Skeletal muscle tissue (tissue), 4 donors: ENCODE measurements around the gene CDK5RAP2. TPM values are rescaled to one million over a fixed set of nuclear protein-coding genes. Genes with fewer than 3 reads are reported as not detected.

Experiments
- H3K27ac ChIP-seq: one replicate; pipeline ENCODE4 v1.7.0; 2013; ENCODE audit warnings: mild to moderate bottlenecking, low read depth, low read length, inconsistent platforms
- H3K27me3 ChIP-seq, 3 donors: one replicate each; pipeline ENCODE4 v1.7.0; 2013; ENCODE audit warnings: low read length in 3 of 3; ENCODE audit not compliant: control insufficient read depth in 3 of 3, insufficient read depth in 3 of 3
- H3K36me3 ChIP-seq, 3 donors: one replicate each; pipeline ENCODE4 v1.7.0; 2013; ENCODE audit warnings: low read length in 3 of 3; ENCODE audit not compliant: control insufficient read depth in 3 of 3, insufficient read depth in 3 of 3
- H3K4me1 ChIP-seq, 3 donors: one replicate each; pipeline ENCODE4 v1.7.0; 2013; ENCODE audit warnings: low read length in 3 of 3, mild to moderate bottlenecking in 3 of 3; ENCODE audit not compliant: control insufficient read depth in 3 of 3, insufficient read depth in 3 of 3
- H3K4me3 ChIP-seq, 3 donors: one replicate each; pipeline ENCODE4 v1.7.0; 2013; ENCODE audit warnings: low read length in 3 of 3
- H3K9ac ChIP-seq, 3 donors: one replicate each; pipeline ENCODE4 v1.7.0; 2013; ENCODE audit warnings: low read length in 3 of 3, mild to moderate bottlenecking in 3 of 3, moderate library complexity in 2 of 3, low read depth in 1 of 3
- H3K9me3 ChIP-seq, 3 donors: one replicate each; pipeline ENCODE4 v1.7.0; 2013; ENCODE audit warnings: low read length in 3 of 3; ENCODE audit not compliant: control insufficient read depth in 3 of 3
- total RNA-seq: library from RNA; depleted of rRNA; stranded (reverse); fragments of >200 nt; gene quantifications from one replicate; pipeline ENCODE4 v1.2.3, GENCODE V29; 2014
- donor health status: Osteomylitis.

CDK5RAP2 gene
- total RNA-seq, 1 donor from 2014 or later: 38.1 TPM

DNA sequence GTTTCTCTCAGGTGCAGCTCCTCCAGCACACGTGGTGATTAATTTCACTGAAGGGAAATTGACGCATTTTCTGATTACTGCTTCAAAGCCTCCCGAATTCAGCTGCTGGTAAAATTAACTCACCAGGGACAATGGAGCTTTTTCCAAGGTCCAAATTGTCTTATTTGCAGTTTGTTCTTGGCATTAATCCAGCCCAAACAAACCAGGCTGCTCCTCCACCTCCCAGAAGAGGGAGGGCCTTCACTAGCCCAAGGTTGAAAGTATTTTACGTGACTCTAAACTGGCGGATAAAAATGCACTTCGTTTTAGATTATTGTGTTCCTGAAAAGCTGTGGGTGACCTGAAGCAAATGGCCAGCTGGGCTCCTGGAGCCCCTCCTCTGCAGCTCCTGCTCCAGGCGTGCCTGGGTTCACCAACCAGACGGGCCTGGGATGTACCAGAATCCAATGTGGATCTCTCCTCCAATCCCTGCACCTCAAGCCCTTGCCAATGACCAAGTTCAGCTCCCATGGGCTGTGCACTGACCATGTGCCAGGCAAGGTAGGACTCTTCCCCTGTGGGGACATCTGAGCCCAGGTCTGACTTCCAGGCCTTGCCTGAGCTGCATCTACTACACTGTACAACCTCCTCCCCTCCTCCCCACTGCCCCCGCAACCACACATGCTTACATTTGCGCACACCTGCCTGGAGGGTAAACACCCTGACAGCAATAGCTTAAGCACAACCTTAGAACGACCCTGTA, 193.4 kb downstream of the CDK5RAP2 start:
- Histone ChIP-seq H3K36me3 (peaks cover 13 to 23% (median 15%) of the 10 kb centered on the region in 3 donors), H3K9me3 (no peaks in the 10 kb centered on the region), H3K27ac (no peak overlapping the region), H3K4me1 (peaks cover 22 to 57% (median 32%) of the 10 kb centered on the region in 3 donors), H3K27me3 (no peaks in the 10 kb centered on the region), H3K9ac (no peak overlapping the region), H3K4me3 (no peak overlapping the region)

DNA sequence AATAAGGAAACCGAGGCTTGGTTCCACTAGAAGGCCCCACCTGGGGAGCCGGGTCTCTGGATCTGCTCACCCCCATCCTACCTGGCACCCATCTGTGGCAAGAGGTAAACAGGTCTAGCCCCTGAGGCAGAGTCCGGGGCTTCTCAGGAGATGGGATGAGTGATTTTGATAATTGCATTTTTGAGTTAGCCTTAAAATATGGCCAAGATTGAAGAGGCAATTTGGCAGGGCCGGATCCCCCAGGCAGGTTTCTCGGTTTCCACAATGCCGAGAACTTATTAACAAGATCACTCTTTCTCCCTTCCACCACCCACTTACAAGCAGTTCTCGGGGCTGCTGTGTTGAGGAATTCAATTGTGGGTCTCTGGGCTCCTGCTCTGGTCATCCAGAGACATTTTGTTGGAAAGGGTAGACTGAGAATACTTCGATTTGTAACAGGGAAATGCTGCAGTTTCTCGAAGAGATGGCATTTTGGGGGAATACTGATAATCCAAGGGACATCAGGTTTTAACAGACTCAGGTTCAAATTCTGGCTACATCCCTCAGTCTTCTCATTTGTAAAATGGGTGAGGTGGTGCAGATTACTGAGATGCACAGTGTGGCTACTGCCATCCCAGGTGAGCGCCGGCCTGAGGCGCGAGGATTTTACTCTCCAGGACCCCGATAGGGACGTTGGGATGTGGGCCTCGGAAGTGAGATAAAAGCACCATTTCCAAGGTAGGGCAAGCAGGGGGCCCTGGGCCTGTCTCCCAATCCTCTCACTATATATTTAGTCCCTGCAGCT, 194.2 kb downstream of the CDK5RAP2 start:
- Histone ChIP-seq H3K9me3 (no peaks in the 10 kb centered on the region), H3K4me1 (peaks cover 15 to 49% (median 32%) of the 10 kb centered on the region in 3 donors), H3K36me3 (peaks cover 7 to 15% (median 8%) of the 10 kb centered on the region in 3 donors), H3K9ac (no peak overlapping the region), H3K4me3 (no peak overlapping the region), H3K27me3 (no peaks in the 10 kb centered on the region), H3K27ac (no peak overlapping the region)

DNA sequence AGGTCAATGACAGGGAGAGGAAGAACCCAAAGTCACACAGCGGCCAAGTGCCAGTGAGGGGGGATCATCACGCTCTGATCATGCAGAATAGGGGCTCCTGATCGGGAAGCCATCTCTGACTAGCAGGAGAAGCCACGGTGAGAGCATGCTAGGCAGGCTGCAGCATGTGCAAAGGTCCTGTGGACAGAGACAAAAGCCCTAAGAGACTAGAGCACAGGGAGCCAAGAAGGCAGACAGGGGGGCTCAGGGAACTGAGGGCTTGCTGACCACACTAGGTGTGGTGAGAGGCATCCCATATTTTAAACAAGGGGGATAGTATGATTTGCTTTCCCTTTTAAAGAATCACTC, 195.1 kb downstream of the CDK5RAP2 start:
- Histone ChIP-seq H3K4me3 (no peak overlapping the region), H3K36me3 (peaks cover 4 to 7% (median 6%) of the 10 kb centered on the region in 3 donors), H3K4me1 (peaks cover 12 to 40% (median 26%) of the 10 kb centered on the region in 3 donors), H3K27ac (no peak overlapping the region), H3K9me3 (no peaks in the 10 kb centered on the region), H3K9ac (no peak overlapping the region), H3K27me3 (no peaks in the 10 kb centered on the region)

DNA sequence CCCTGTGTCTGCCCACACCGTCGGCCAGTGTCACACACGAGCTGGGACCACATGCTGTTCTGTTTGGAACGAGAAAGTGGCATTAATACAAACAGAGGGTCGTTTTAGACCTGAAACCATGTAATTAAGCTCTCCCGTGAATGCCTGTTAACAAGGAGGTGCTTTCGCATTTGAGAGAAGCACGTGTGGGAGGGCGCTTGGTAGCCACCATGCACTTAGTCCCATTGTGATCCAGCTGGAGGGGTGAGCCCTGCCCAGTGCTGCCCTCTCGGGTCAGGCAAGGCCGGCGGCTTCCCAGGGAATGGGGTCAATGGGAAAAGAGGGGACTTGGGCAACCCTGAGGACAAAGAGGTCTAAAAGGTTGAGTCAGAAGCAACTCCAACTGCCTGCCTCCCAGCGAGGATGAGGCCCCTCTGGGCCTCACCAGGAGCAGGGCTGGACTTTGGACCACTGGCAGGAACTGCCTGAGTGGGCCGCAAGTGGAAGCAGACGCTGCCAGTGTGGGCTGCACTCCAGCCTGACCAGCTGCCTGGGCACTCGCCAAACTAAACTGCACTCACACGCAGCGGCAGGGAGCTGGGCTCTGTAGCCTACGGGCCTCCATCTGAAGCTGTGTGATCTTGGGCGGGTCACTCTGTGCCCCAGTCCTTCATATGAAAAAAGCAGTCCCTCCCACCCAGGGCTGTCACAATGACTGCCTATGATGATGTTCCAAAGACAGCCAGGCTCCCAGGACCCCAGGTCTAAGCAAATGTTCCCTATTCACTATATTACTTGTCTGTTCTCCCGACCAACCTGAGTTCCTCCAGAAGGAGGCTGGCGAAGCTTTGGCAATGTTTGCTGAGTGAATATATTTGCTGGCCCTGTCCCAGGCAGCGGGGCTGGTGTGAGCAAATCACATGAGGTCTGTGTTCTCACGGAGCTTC, 195.7 kb downstream of the CDK5RAP2 start:
- Histone ChIP-seq H3K9ac (no peak overlapping the region), H3K9me3 (peaks cover 0 to 3% (median 0%) of the 10 kb centered on the region in 3 donors), H3K4me1 (peaks cover 11 to 35% (median 26%) of the 10 kb centered on the region in 3 donors), H3K27me3 (no peaks in the 10 kb centered on the region), H3K4me3 (no peak overlapping the region), H3K36me3 (peaks cover 0 to 2% (median 1%) of the 10 kb centered on the region in 3 donors), H3K27ac (no peak overlapping the region)

DNA sequence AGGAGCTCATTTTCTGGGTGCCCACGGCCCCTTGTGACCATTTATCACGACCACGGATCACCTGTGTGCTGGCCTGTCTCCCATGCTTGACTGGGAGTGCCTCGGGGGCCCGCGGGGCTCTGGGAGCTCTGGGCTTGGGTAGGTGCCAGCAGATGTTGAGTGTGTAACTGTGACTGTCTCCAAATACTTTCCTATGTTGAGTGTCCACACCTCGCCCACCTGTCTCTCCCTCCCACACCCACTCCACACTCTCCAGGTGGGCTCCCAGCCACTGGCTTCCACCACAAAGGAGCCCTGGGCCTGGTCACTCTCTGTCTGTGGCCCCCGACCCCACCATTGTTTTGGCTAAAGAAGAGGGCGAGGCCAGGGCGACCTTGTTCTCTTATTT, 196.4 kb downstream of the CDK5RAP2 start:
- H3K9me3 ChIP-seq: peaks cover 0 to 3% (median 0%) of the 10 kb centered on the region in 3 donors
- no peak overlapping the region for H3K27ac ChIP-seq
- no peaks in the 10 kb centered on the region for H3K27me3 ChIP-seq
- peaks cover 5 to 30% (median 22%) of the 10 kb centered on the region in 3 donors for H3K4me1 ChIP-seq
- H3K36me3 ChIP-seq: peaks cover 0 to 1% (median 0%) of the 10 kb centered on the region in 3 donors
- no peak overlapping the region for H3K9ac ChIP-seq
- H3K4me3 ChIP-seq: no peak overlapping the region

DNA sequence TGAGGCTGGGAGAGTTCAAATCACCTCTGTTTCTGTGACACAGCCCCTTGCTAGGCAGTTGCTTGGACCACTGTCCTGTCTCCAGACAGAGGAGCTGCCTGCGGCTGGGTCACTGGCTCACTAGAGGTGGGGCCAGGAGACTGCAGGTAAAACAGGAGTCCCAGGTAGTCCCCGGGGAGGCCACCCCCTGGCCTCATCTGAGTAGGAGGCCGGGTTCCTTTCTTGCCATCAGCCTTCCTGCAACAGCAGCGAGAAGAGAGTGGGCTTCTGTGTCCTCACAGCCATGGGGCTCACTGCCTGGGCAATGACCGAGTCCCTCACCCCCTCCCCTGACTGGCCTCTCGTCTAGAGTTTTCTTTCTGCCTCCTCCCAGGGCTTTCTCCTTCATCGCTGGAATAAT, 197.5 kb downstream of the CDK5RAP2 start:
- Histone ChIP-seq H3K4me3 (no peak overlapping the region), H3K36me3 (no peaks in the 10 kb centered on the region), H3K4me1 (peaks cover 0 to 21% (median 14%) of the 10 kb centered on the region in 3 donors), H3K27ac (no peak overlapping the region), H3K9me3 (peaks cover 0 to 3% (median 0%) of the 10 kb centered on the region in 3 donors), H3K27me3 (no peaks in the 10 kb centered on the region), H3K9ac (no peak overlapping the region)

DNA sequence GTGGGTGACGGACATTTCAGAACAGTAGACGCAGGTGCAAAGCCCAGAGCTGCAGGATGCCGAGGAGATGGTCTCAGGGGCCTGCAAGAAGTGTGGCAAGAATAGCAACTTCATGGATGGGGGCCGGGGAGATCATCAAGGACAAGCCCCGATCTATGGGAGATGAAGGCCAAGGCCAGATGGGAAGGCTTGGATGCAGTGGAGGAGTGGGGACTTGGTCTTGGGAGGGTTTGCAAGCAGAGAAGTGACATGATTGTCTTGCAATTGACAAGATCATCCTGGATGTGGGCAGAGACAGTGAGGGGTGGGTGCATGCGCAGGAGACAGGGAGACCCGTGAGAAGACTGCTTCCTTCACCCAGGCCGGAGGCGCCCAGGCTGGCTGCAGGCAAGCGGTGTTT, 198.1 kb downstream of the CDK5RAP2 start:
- no peak overlapping the region for H3K27ac ChIP-seq
- peaks cover 0 to 20% (median 14%) of the 10 kb centered on the region in 3 donors for H3K4me1 ChIP-seq
- no peaks in the 10 kb centered on the region for H3K27me3 ChIP-seq
- H3K36me3 ChIP-seq: no peaks in the 10 kb centered on the region
- H3K4me3 ChIP-seq: no peak overlapping the region
- H3K9me3 ChIP-seq: peaks cover 0 to 3% (median 0%) of the 10 kb centered on the region in 3 donors
- no peak overlapping the region for H3K9ac ChIP-seq

DNA sequence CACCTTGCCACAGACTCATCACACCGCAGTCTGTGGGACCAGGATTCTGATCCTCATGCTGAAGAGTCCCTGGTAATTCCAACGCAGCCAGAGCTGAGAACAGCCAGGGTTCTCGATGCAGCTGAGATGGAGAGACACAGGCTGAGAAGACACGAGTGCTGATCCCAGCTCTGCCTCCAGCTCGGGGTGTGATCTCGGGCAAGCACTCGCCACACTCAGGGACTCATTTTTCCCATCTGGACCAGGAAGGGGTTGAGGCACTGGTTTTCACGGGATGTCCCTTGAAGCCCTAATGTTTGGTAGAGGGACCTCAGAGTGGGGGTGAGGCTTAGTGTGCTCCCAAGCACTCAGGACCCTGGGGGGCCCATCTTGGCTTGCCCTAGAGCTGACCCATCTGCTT, 200.4 kb downstream of the CDK5RAP2 start:
- no peaks in the 10 kb centered on the region for H3K36me3 ChIP-seq
- H3K9ac ChIP-seq: no peak overlapping the region
- no peak overlapping the region for H3K27ac ChIP-seq
- H3K9me3 ChIP-seq: peaks cover 0 to 3% (median 0%) of the 10 kb centered on the region in 3 donors
- no peak overlapping the region for H3K4me3 ChIP-seq
- H3K4me1 ChIP-seq: peaks cover 0 to 13% (median 8%) of the 10 kb centered on the region in 3 donors
- no peaks in the 10 kb centered on the region for H3K27me3 ChIP-seq

DNA sequence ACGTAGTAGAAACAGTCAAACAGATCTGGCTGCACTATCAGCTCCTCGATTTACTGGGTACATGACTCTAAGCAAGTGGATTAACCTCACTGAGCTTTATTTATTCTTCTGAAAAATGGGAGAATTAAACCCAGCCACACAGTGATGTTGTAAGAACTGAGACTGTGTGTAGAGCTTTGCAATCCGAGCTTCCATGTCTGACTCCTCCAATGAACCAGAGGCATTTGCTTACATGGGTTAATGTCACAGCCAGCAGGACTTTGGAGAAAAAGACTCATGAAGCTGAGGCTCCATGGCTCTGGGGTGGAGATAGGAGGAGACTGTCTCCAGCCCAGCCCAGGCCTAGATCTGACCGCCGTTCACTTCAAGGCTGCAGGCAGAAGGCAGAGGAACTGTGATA, 201.3 kb downstream of the CDK5RAP2 start:
- Histone ChIP-seq H3K4me1 (peaks cover 0 to 4% (median under 1%) of the 10 kb centered on the region in 3 donors), H3K27ac (no peak overlapping the region), H3K27me3 (no peaks in the 10 kb centered on the region), H3K36me3 (no peaks in the 10 kb centered on the region), H3K4me3 (no peak overlapping the region), H3K9ac (no peak overlapping the region), H3K9me3 (peaks cover 0 to 3% (median 0%) of the 10 kb centered on the region in 3 donors)
